ENCODE measurements around the gene RBM20. TPM values are rescaled to one million over a fixed set of nuclear protein-coding genes. Genes with fewer than 3 reads are reported as not detected.
A peak's percentile ranks its signal among the peaks of the same experiment; 100 is the strongest.

Gene RBM20
- total RNA-seq, 1 donor = 0.09 TPM

DNA sequence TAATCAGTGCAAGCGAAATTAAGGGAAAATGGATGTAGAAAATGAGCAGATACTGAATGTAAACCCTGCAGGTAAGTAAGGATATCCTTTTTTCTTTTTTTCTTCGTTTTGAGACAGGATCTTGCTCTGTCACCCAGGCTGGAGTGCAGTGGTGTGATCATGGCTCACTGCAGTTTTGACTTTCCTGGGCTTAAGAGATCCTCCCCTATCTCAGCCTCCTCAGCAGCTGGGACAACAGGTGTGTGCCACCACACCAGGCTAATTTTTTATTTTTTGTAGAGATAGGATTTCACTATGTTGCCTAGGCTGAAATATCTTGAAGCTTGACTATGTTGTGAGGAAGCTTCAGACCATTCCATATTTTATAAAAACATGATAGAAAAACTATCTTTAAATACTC, 231.9 kb downstream of the RBM20 start:
- TF ChIP-seq CTCF (IDR thresholded peaks at IDR 0.05; ENCODE audit: insufficient read depth, low read length) = no peak
- H3K4me3 ChIP-seq (ENCODE audit: low read depth, low read length) = no peak overlapping the region
- no peak for DNase-seq (ENCODE audit: low read depth)

DNA sequence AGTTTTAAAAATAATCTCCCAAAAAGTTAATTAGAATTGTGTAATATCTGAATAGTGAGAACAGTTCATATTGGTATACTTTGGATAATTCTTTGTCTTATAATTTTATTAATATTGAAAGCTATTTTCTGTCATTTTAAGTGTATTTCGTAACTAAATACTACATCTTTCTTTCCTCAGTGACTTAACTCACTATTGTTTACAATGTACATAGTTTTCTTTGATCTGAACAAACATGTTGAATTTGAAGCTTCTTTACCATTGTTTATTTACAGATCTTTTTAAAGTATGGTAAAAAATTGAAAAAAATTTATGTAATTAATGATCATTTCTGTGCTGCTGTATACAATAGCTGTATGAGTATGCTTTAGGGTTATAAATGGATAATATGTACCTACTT, 232.7 kb downstream of the RBM20 start:
- H3K4me3 ChIP-seq (ENCODE audit: low read depth, low read length) = no peak overlapping the region
- no peak for DNase-seq (ENCODE audit: low read depth)
- no peak for TF ChIP-seq CTCF (IDR thresholded peaks at IDR 0.05; ENCODE audit: insufficient read depth, low read length)

DNA sequence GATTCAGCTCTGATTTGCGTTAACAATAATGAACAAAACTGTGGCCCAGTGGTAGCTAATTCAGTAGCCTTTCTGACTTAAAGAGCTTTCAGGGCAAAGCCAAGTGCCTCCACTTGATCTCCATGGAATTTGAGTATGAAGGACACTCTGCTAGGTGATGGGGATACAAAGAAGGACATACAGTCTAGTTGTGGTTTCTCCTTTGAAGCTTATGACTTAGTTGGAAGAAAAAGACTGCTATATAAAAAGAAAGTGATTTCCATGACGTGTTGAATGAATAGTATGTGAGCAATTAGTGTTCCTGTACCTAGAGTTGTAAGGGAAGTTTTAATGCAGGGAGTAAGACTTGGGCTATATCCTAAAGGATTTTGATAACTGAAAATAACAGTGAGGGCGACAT, 235.9 kb downstream of the RBM20 start:
- TF ChIP-seq CTCF (IDR thresholded peaks at IDR 0.05; ENCODE audit: insufficient read depth, low read length) = no peak
- DNase-seq (ENCODE audit: low read depth) = no peak
- no peak overlapping the region for H3K4me3 ChIP-seq (ENCODE audit: low read depth, low read length)

DNA sequence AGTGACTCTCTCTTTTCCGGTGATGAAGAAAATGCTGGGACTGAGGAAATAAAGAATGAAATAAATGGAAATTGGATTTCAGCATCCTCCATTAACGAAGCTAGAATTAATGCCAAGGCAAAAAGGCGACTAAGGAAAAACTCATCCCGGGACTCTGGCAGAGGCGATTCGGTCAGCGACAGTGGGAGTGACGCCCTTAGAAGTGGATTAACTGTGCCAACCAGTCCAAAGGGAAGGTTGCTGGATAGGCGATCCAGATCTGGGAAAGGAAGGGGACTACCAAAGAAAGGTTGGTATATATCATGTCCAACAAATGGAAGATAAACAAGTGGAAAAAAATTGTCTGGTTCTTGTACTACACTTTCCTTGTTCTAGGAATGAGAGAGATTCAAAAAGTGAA, 237.1 kb downstream of the RBM20 start:
- H3K4me3 ChIP-seq (ENCODE audit: low read depth, low read length) = no peak overlapping the region
- TF ChIP-seq CTCF (IDR thresholded peaks at IDR 0.05; ENCODE audit: insufficient read depth, low read length) = no peak
- DNase-seq (ENCODE audit: low read depth) = no peak

GRCh38 chr10:110881905-110882304, 237.8 kb downstream of the RBM20 start:
- DNase-seq (ENCODE audit: low read depth) = peak; percentile 42

DNA sequence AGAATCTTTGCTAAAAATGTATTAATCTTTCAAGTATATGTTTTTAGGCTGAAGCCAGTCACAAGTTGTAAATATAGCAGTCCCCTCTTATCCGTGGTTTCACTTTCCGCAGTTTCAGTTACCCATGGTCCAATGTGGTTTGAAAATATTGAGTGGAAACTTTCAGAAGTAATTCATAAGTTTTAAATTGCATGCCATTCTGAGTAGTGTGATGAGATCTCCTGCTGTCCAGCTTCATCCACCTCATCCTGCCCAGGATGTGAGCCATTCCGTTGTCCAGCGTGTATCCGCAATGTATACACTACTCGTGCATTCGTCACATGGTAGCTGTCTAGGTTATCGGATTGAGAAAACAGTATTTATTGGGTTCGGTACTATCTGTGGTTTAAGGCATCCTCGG, 239.8 kb downstream of the RBM20 start:
- DNase-seq (ENCODE audit: low read depth) = no peak
- no peak overlapping the region for H3K4me3 ChIP-seq (ENCODE audit: low read depth, low read length)
- TF ChIP-seq CTCF (IDR thresholded peaks at IDR 0.05; ENCODE audit: insufficient read depth, low read length) = no peak

More at GRCh38 chr10:110881905-110882304, 237.8 kb downstream of the RBM20 start:
- TF ChIP-seq CTCF (IDR thresholded peaks at IDR 0.05; ENCODE audit: insufficient read depth, low read length) = no peak
- no peak overlapping the region for H3K4me3 ChIP-seq (ENCODE audit: low read depth, low read length)

DNA sequence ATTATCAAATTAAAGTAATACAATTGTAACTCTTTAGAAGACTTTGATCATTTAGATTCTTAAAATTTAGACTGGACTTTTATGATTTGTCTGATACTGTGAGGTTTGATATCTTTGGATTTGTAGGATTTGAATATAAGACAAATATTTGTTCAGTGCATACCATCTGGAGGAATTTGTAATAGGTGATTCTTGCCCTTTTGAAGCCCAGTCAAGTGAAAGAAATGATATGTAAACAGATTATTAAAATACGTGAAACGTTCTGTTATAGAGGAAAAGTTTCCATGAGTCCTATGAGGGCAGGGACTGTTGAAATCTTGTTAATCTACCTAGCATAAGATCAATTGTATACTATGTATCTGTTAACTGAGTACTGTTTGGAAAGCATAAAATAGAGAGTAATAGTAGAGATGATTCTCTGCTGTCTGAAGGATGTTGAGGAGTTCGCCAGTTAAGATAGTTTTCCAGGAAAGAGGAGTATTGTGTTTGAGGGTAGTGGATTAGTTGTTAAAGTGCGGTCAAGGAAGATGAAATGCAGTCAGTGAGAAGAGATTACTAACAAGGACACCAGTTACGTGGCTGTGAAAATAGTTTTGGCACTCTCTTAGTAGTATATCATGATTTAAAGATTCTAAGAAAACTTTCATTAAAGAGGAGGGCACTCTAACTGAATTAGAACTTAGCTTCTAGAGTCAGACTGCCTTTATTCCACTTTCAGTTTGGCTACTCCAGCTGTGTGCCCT, 242.0 kb downstream of the RBM20 start:
- H3K4me3 ChIP-seq (ENCODE audit: low read depth, low read length) = no peak overlapping the region
- DNase-seq (ENCODE audit: low read depth) = no peak
- TF ChIP-seq CTCF (IDR thresholded peaks at IDR 0.05; ENCODE audit: insufficient read depth, low read length) = no peak
